D721Med (cell line): Measurements from ENCODE around the gene PSMD13.
A peak's percentile ranks its signal among the peaks of the same experiment; 100 is the strongest.

ENCODE experiments used
- DNase-seq: peaks from one replicate; pipeline ENCODE4 v3.0.0; 2011; ENCODE audit warnings: low spot score; ENCODE audit not compliant: insufficient read length
- FAIRE-seq: peaks from 2 replicates; lab custom pipeline; 2011; peaks lifted over from hg19 to GRCh38; lab: Jason Lieb, UNC
- CTCF ChIP-seq: IDR thresholded peaks from 2 replicates; pipeline ENCODE4 v1.5.1; 2012; ENCODE audit warnings: mild to moderate bottlenecking, control low read depth; ENCODE audit not compliant: insufficient read depth; ENCODE audit errors: missing control alignments

PSMD13 gene

GRCh38 chr11:207208-207862, 29.4 kb upstream of the PSMD13 start, which contains the start of the genes BET1L and RIC8A:
BET1L (minus strand) TSS chr11:207399; CDS start chr11:207321, 78 bp downstream.
RIC8A (plus strand) TSS chr11:207708; CDS start chr11:208855, 1,147 bp downstream.
- DNase-seq = peak; percentile 82
- TF ChIP-seq CTCF = no peak
- no peak for FAIRE-seq

GRCh38 chr11:207863-208180, 29.0 kb upstream of the PSMD13 start:
- DNase-seq (no peak), FAIRE-seq (no peak)
- no peak for TF ChIP-seq CTCF

GRCh38 chr11:208181-208916, 28.4 kb upstream of the PSMD13 start:
- TF ChIP-seq CTCF = no peak
- DNase-seq (peak; percentile 61), FAIRE-seq (no peak)

- DNase-seq = no peak
- no peak for FAIRE-seq
- TF ChIP-seq CTCF = no peak
Measured at GRCh38 chr11:208917-209260, 27.9 kb upstream of the PSMD13 start.

- no peak for FAIRE-seq
- no peak for TF ChIP-seq CTCF
Measured at GRCh38 chr11:209275-210121, 27.3 kb upstream of the PSMD13 start.

GRCh38 chr11:210122-210802, 26.5 kb upstream of the PSMD13 start:
- FAIRE-seq (no peak), DNase-seq (no peak)
- TF ChIP-seq CTCF = no peak

More at GRCh38 chr11:209275-210121, 27.3 kb upstream of the PSMD13 start:
- DNase-seq = no peak
